GM12865 (cell line): Measurements from ENCODE around the gene C4orf50.

Experiments used
- DNase-seq: peaks from one replicate; pipeline ENCODE4 v3.0.0; 2010; ENCODE audit warnings: low read depth
- H3K4me3 ChIP-seq: 2 replicates; pipeline ENCODE4 v1.5.1; 2011; ENCODE audit warnings: mild to moderate bottlenecking, low read depth, low read length, control low read depth
- CTCF ChIP-seq: IDR thresholded peaks from 2 replicates; pipeline ENCODE4 v1.5.1; 2011; ENCODE audit warnings: low read length, control low read depth, low read depth, inconsistent platforms; ENCODE audit not compliant: insufficient read depth; ENCODE audit errors: missing control alignments

The C4orf50 gene

GRCh38 chr4:5912614-5913019 lies 105.6 kb downstream of the C4orf50 start:
- TF ChIP-seq CTCF: no peak
- peak; percentile 9 for DNase-seq
- H3K4me3 ChIP-seq: no peak overlapping the region

GRCh38 chr4:5908876-5909427 lies 109.3 kb downstream of the C4orf50 start:
- TF ChIP-seq CTCF: no peak
- DNase-seq: no peak

GRCh38 chr4:5906191-5906590 lies 112.0 kb downstream of the C4orf50 start:
- DNase-seq: no peak
- TF ChIP-seq CTCF: no peak
- no peak overlapping the region for H3K4me3 ChIP-seq

More at GRCh38 chr4:5908876-5909427, 109.3 kb downstream of the C4orf50 start:
- no peak overlapping the region for H3K4me3 ChIP-seq

- no peak for TF ChIP-seq CTCF
- no peak overlapping the region for H3K4me3 ChIP-seq
- no peak for DNase-seq
Observed at GRCh38 chr4:5905714-5906113, 112.5 kb downstream of the C4orf50 start.

- no peak for DNase-seq
- H3K4me3 ChIP-seq: no peak overlapping the region
- no peak for TF ChIP-seq CTCF
Observed at GRCh38 chr4:5900844-5901243, 117.4 kb downstream of the C4orf50 start.

- no peak for TF ChIP-seq CTCF
- H3K4me3 ChIP-seq: no peak overlapping the region
- no peak for DNase-seq
Observed at GRCh38 chr4:5899881-5900280, 118.3 kb downstream of the C4orf50 start.

GRCh38 chr4:5899396-5899795 lies 118.8 kb downstream of the C4orf50 start:
- H3K4me3 ChIP-seq: no peak overlapping the region
- no peak for DNase-seq
- no peak for TF ChIP-seq CTCF
